H1 (cell line): ENCODE results near the gene TMEM63A. TPM values are rescaled to one million over a fixed set of nuclear protein-coding genes. Genes with fewer than 3 reads are reported as not detected.
A peak's percentile ranks its signal among the peaks of the same experiment; 100 is the strongest.

Experiments used
- CTCF ChIA-PET: fragments of 300-600 bp; sonication (Branson Sonifier 250); formaldehyde crosslinking; loops from one replicate; lab custom pipeline; 2021; ENCODE audit not compliant: partially characterized antibody; lab: Charles Lee
- POLR2A ChIA-PET: fragments of 300-600 bp; sonication (Branson Sonifier 250); formaldehyde crosslinking; loops from one replicate; lab custom pipeline; 2021; ENCODE audit warnings: inconsistent platforms; ENCODE audit not compliant: partially characterized antibody; lab: Charles Lee
- DNase-seq, 2 experiments: peaks; one replicate each; pipeline versions ENCODE4 v3.0.0 to v3.0.0-alpha.2; 2010 to 2022; ENCODE audit warnings: low spot score in 2 of 2, low read depth in 1 of 2, mixed read lengths in 1 of 2
- FAIRE-seq: peaks from 2 replicates; lab custom pipeline; 2011; peaks lifted over from hg19 to GRCh38; lab: Jason Lieb, UNC
- H2AFZ ChIP-seq: 2 replicates; pipeline ENCODE4 v1.8.1; 2012; ENCODE audit warnings: low read length, inconsistent platforms
- H2AK5ac ChIP-seq: 2 replicates; pipeline ENCODE4 v1.6.1; 2013; ENCODE audit warnings: low read depth, low read length
- H2BK120ac ChIP-seq: replicated peaks from 2 replicates; pipeline ENCODE3; 2013; ENCODE audit warnings: low read depth, low read length, inconsistent platforms
- H2BK12ac ChIP-seq: 2 replicates; pipeline ENCODE4 v1.6.1; 2013; ENCODE audit warnings: low read depth, low read length
- H2BK15ac ChIP-seq: 2 replicates; pipeline ENCODE4 v1.6.1; 2013; ENCODE audit warnings: low read length
- H2BK20ac ChIP-seq: 2 replicates; pipeline ENCODE4 v1.6.1; 2013; ENCODE audit warnings: low read length
- H2BK5ac ChIP-seq: 2 replicates; pipeline ENCODE4 v1.6.1; 2013; ENCODE audit warnings: low read depth, low read length
- H3K14ac ChIP-seq: 2 replicates; pipeline ENCODE4 v1.6.1; 2013; ENCODE audit warnings: inconsistent platforms; ENCODE audit not compliant: insufficient read length
- H3K18ac ChIP-seq: 2 replicates; pipeline ENCODE4 v1.6.1; 2013; ENCODE audit warnings: low read length; ENCODE audit errors: extremely low read depth
- H3K23ac ChIP-seq: 2 replicates; pipeline ENCODE4 v1.6.1; 2013; ENCODE audit warnings: inconsistent platforms; ENCODE audit not compliant: insufficient read length
- H3K23me2 ChIP-seq: 2 replicates; pipeline ENCODE4 v1.6.1; 2013; ENCODE audit warnings: low read depth, low read length
- H3K27ac ChIP-seq: 2 replicates; pipeline ENCODE4 v1.6.1; 2011; ENCODE audit warnings: low read depth, low read length, inconsistent platforms
- H3K27me3 ChIP-seq, 4 experiments: replicated peaks in 1 of 4; 1 replicate in 1 of 4; 2 replicates in 3 of 4; pipeline versions ENCODE4 v1.6.1 to v1.8.1; 2011 to 2013; ENCODE audit warnings: low read length in 3 of 4, mild to moderate bottlenecking in 3 of 4, inconsistent platforms in 2 of 4, mixed read lengths in 2 of 4, moderate library complexity in 1 of 4; ENCODE audit not compliant: control insufficient read depth in 3 of 4, insufficient read depth in 3 of 4; ENCODE audit errors: extremely low read depth in 1 of 4
- H3K36me3 ChIP-seq, 4 experiments: 2 replicates each; pipeline versions ENCODE4 v1.6.1 to v1.8.1; 2011 to 2013; ENCODE audit warnings: mild to moderate bottlenecking in 4 of 4, low read length in 3 of 4, moderate library complexity in 2 of 4, control low read depth in 1 of 4, inconsistent platforms in 1 of 4; ENCODE audit not compliant: insufficient read depth in 4 of 4, control insufficient read depth in 2 of 4
- H3K4ac ChIP-seq: replicated peaks from 2 replicates; pipeline ENCODE3; 2013; ENCODE audit warnings: low read length, low read depth, mixed read lengths, inconsistent platforms; ENCODE audit not compliant: insufficient read length
- H3K4me1 ChIP-seq, 4 experiments: replicated peaks in 1 of 4; 1 replicate in 1 of 4; 2 replicates in 3 of 4; pipeline versions ENCODE4 v1.6.1 to v1.8.1; 2011 to 2013; ENCODE audit warnings: low read length in 3 of 4, inconsistent platforms in 2 of 4, mixed read lengths in 1 of 4; ENCODE audit not compliant: insufficient read depth in 4 of 4, control insufficient read depth in 3 of 4
- H3K4me2 ChIP-seq, 2 experiments: 2 replicates each; pipeline versions ENCODE4 v1.6.1 to v1.8.1; 2011 to 2013; ENCODE audit warnings: low read depth in 2 of 2, low read length in 2 of 2, control low read depth in 1 of 2, inconsistent platforms in 1 of 2, mild to moderate bottlenecking in 1 of 2; ENCODE audit not compliant: insufficient read depth in 1 of 2
- H3K4me3 ChIP-seq, 4 experiments: fragments of 200-600, 300-600 bp in 1 of 4; sonication (generic), shearing (Covaris generic), sonication (Bioruptor Twin) in 1 of 4; 2 replicates each; pipeline versions ENCODE4 v1.5.1 to v1.8.1; 2011 to 2016; ENCODE audit warnings: low read length in 4 of 4, low read depth in 3 of 4, control low read depth in 2 of 4, inconsistent platforms in 2 of 4, mild to moderate bottlenecking in 2 of 4, mixed read lengths in 1 of 4, moderate library complexity in 1 of 4; ENCODE audit not compliant: insufficient read depth in 2 of 4; ENCODE audit errors: extremely low read depth in 1 of 4
- H3K56ac ChIP-seq: replicated peaks from 2 replicates; pipeline ENCODE3; 2013; ENCODE audit warnings: low read depth, mild to moderate bottlenecking, mixed read lengths, low read length, inconsistent platforms; ENCODE audit not compliant: insufficient read length
- H3K79me1 ChIP-seq: 2 replicates; pipeline ENCODE4 v1.6.1; 2013; ENCODE audit warnings: low read depth, low read length, control low read depth
- H3K79me2 ChIP-seq, 2 experiments: 2 replicates each; pipeline versions ENCODE4 v1.6.1 to v1.8.1; 2012 to 2013; ENCODE audit warnings: low read length in 2 of 2, mild to moderate bottlenecking in 2 of 2, inconsistent platforms in 1 of 2; ENCODE audit not compliant: insufficient read depth in 2 of 2, control insufficient read depth in 1 of 2
- H3K9ac ChIP-seq, 4 experiments: replicated peaks in 1 of 4; 1 replicate in 1 of 4; 2 replicates in 3 of 4; pipeline versions ENCODE4 v1.6.1 to v1.8.1; 2011 to 2013; ENCODE audit warnings: low read depth in 3 of 4, low read length in 3 of 4, control low read depth in 2 of 4, mild to moderate bottlenecking in 2 of 4, moderate library complexity in 2 of 4, inconsistent platforms in 1 of 4; ENCODE audit errors: extremely low read depth in 1 of 4
- H3K9me3 ChIP-seq, 2 experiments: 2 replicates each; pipeline versions ENCODE4 v1.6.1 to v1.8.1; 2012 to 2013; ENCODE audit warnings: mild to moderate bottlenecking in 2 of 2, moderate library complexity in 2 of 2, control low read depth in 1 of 2, inconsistent platforms in 1 of 2, low read depth in 1 of 2, low read length in 1 of 2, mixed read lengths in 1 of 2; ENCODE audit not compliant: insufficient read depth in 2 of 2
- H4K20me1 ChIP-seq, 2 experiments: replicated peaks in 1 of 2; 2 replicates each; pipeline versions ENCODE3 to v1.8.1; 2011 to 2013; ENCODE audit warnings: inconsistent platforms in 2 of 2, low read length in 2 of 2, mild to moderate bottlenecking in 1 of 2; ENCODE audit not compliant: insufficient read depth in 2 of 2, control insufficient read depth in 1 of 2
- H4K5ac ChIP-seq: 2 replicates; pipeline ENCODE4 v1.6.1; 2013; ENCODE audit warnings: low read length, low read depth, mixed read lengths, inconsistent platforms; ENCODE audit not compliant: insufficient read length
- H4K8ac ChIP-seq: 2 replicates; pipeline ENCODE4 v1.8.0; 2013; ENCODE audit warnings: mild to moderate bottlenecking, moderate library complexity, low read length, inconsistent platforms; ENCODE audit not compliant: insufficient read depth; ENCODE audit errors: extremely low read depth
- H4K91ac ChIP-seq: replicated peaks from 2 replicates; pipeline ENCODE3; 2013; ENCODE audit warnings: low read length, mixed read lengths, inconsistent platforms; ENCODE audit not compliant: insufficient read length
- CBX5 ChIP-seq: fragments of 300-800, 300-1000 bp; sonication (generic); IDR thresholded peaks from 2 replicates; pipeline ENCODE4 v1.7.1; 2016; ENCODE audit warnings: antibody characterized with exemption, low read length, low read depth
- CBX8 ChIP-seq: fragments of 300-800, 300-1000 bp; sonication (generic); IDR thresholded peaks from 2 replicates; pipeline ENCODE4 v1.7.1; 2016; ENCODE audit warnings: low read depth, low read length, borderline replicate concordance
- CEBPB ChIP-seq: IDR thresholded peaks from 2 replicates; pipeline ENCODE4 v1.6.1; 2012; ENCODE audit warnings: low read depth, low read length
- CHD1 ChIP-seq: IDR thresholded peaks from 2 replicates; pipeline ENCODE4 v1.6.1; 2012; ENCODE audit warnings: low read depth, low read length, improper control_type of control experiment
- CTBP2 ChIP-seq: IDR thresholded peaks from 2 replicates; pipeline ENCODE4 v1.7.0; 2011; ENCODE audit warnings: borderline replicate concordance, mild to moderate bottlenecking, moderate library complexity, mixed read lengths, low read length; ENCODE audit not compliant: insufficient read depth, insufficient read length
- HDAC2 ChIP-seq, 2 experiments: fragments of 300-600 bp in 1 of 2; sonication (generic) in 1 of 2; IDR thresholded peaks; 2 replicates each; pipeline ENCODE4 v1.6.1; 2011 to 2012; ENCODE audit warnings: low read depth in 2 of 2, low read length in 2 of 2, mild to moderate bottlenecking in 2 of 2, moderate library complexity in 2 of 2, borderline replicate concordance in 1 of 2, inconsistent platforms in 1 of 2
- HDAC6 ChIP-seq: IDR thresholded peaks from one replicate; pipeline ENCODE4 v1.7.1; 2012; ENCODE audit warnings: low read depth, mild to moderate bottlenecking, inconsistent platforms, low read length, moderate library complexity
- JUN ChIP-seq: IDR thresholded peaks from 2 replicates; pipeline ENCODE4 v1.6.1; 2011; ENCODE audit warnings: low read depth, mild to moderate bottlenecking, improper control_type of control experiment, low read length
- NRF1 ChIP-seq: IDR thresholded peaks from 2 replicates; pipeline ENCODE4 v1.6.1; 2011; ENCODE audit warnings: mild to moderate bottlenecking, low read depth, low read length, improper control_type of control experiment
- POLR2A ChIP-seq, 2 experiments: IDR thresholded peaks; 1 replicate in 1 of 2; 2 replicates in 1 of 2; pipeline ENCODE4 v1.6.1; 2011; ENCODE audit warnings: low read depth in 2 of 2, low read length in 2 of 2, mild to moderate bottlenecking in 2 of 2; ENCODE audit errors: control extremely low read depth in 1 of 2
- POLR2AphosphoS5 ChIP-seq: IDR thresholded peaks from 2 replicates; pipeline ENCODE4 v1.6.1; 2011; ENCODE audit warnings: low read depth, low read length
- SAP30 ChIP-seq: fragments of 300-600 bp; sonication (generic); IDR thresholded peaks from 2 replicates; pipeline ENCODE4 v1.7.1; 2012; ENCODE audit warnings: low read length, moderate library complexity, mild to moderate bottlenecking, inconsistent platforms; ENCODE audit not compliant: insufficient read depth, insufficient replicate concordance
- SIRT6 ChIP-seq: IDR thresholded peaks from one replicate; pipeline ENCODE4 v1.7.1; 2012; ENCODE audit warnings: low read length, inconsistent platforms
- TCF12 ChIP-seq: IDR thresholded peaks from 2 replicates; pipeline ENCODE4 v1.6.1; 2011; ENCODE audit warnings: low read depth, mild to moderate bottlenecking, low read length
- TEAD4 ChIP-seq: IDR thresholded peaks from 2 replicates; pipeline ENCODE4 v1.6.1; 2012; ENCODE audit warnings: low read depth, low read length, inconsistent platforms, mixed read lengths
- WGBS, 2 experiments: shearing (Covaris generic) in 1 of 2; methylation state at CpG; one replicate each; pipeline versions ENCODE4 v1.1.6 to v1.1.7; 2013 to 2015; ENCODE audit warnings: low lambda C conversion rate in 2 of 2, mixed read lengths in 2 of 2, inconsistent platforms in 1 of 2, low coverage in 1 of 2, missing lambda C conversion rate in 1 of 2; ENCODE audit not compliant: insufficient replicate concordance in 2 of 2, insufficient coverage in 1 of 2, insufficient read length in 1 of 2; ENCODE audit errors: extremely low coverage in 1 of 2, missing lambda C conversion rate in 1 of 2; 5-methylcytosine and 5-hydroxymethylcytosine counted together
- polyA plus RNA-seq, 7 experiments: library from polyadenylated mRNA; depleted of rRNA in 3 of 7; stranded (reverse) in 5 of 7; unstranded in 2 of 7; fragments of >200 nt in 5 of 7; fragments of 200-250 nt in 2 of 7; gene quantifications; 1 replicate in 5 of 7; 2 replicates in 1 of 7; 4 replicates in 1 of 7; pipeline versions ENCODE4 v1.2.1 to v1.2.3, GENCODE V29; 2011 to 2013; ENCODE audit warnings: missing spikeins in 2 of 7, mixed read lengths in 2 of 7
- total RNA-seq: library from RNA; stranded (reverse); fragmentation: NEBNext Ultra II Directional; extraction: Animal tissue kit (Norgen Biotek cat#: 25700); gene quantifications from 2 replicates; pipeline ENCODE4 v1.2.1, GENCODE V29; 2021

TMEM63A gene
- total and polyA plus RNA-seq, 2 of the 8 experiments (the other 6 are each of a cell fraction or from before 2014, with no cell fraction given) = 26.1 to 55.4 TPM

- POLR2A ChIA-PET = interaction anchor here (1.0 to 3.3 kb wide), 9 partner anchors 9 to 237 kb away, joined by 3 to 15 read pairs (median 4); partner anchors contain the start of gene EPHX1
- TF ChIP-seq CBX8 (no peak), JUN (no peak), SAP30 (no peak), NRF1 (no peak), CBX5 (no peak), CTBP2 (no peak), CEBPB (no peak), SIRT6 (no peak), TCF12 (no peak), TEAD4 (no peak), POLR2AphosphoS5 (no peak), POLR2A (IDR thresholded peaks at IDR 0.05; ENCODE audit: control extremely low read depth in 1 of 2, low read depth in 2 of 2, low read length in 2 of 2) (no peak), CHD1 (no peak), HDAC2 (IDR thresholded peaks at IDR 0.05; ENCODE audit: borderline replicate concordance in 1 of 2, low read depth in 2 of 2, low read length in 2 of 2) (no peak), HDAC6 (no peak)
Observed at GRCh38 chr1:225825078-225825477, 57.1 kb downstream of the TMEM63A start.

More at GRCh38 chr1:225825078-225825477, 57.1 kb downstream of the TMEM63A start:
- Histone ChIP-seq H4K20me1 (peaks cover 2 to 9% of the 10 kb centered on the region in 2 experiments), H3K23me2 (no peaks in the 10 kb centered on the region), H3K18ac (no peak overlapping the region), H3K4me2 (0 out of 4 replicates have a peak overlapping the region, but pooled peaks of 1 of the 2 experiments have one; percentile 29), H2BK15ac (no peak overlapping the region), H2BK12ac (no peak overlapping the region), H3K79me1 (peaks cover 9% of the 10 kb centered on the region; the same call in 1 of the 2 replicates), H4K91ac (no peak overlapping the region), H3K79me2 (peaks cover 0 to 4% of the 10 kb centered on the region in 2 experiments; a peak in 1 of 4 replicates), H4K8ac (no peak overlapping the region), H4K5ac (no peak overlapping the region), H3K4me1 (peaks cover 6 to 17% (median 11%) of the 10 kb centered on the region in 4 experiments; a peak in 6 of 7 replicates), H3K27ac (no peak overlapping the region), H3K4me3 (no peak overlapping the region), H2BK5ac (no peak overlapping the region), H2BK120ac (no peak overlapping the region), H2BK20ac (no peak overlapping the region), H3K4ac (no peak overlapping the region), H3K23ac (no peak overlapping the region), H3K14ac (no peak overlapping the region), H3K27me3 (no peaks in the 10 kb centered on the region), H3K56ac (no peak overlapping the region), H2AK5ac (no peak overlapping the region), H3K9me3 (no peaks in the 10 kb centered on the region), H3K36me3 (peaks cover 0 to 7% (median 0%) of the 10 kb centered on the region in 4 experiments; a peak in 2 of 8 replicates), H2AFZ (no peak overlapping the region), H3K9ac (no peak overlapping the region)
- FAIRE-seq (no peak), DNase-seq (no peak)
- 84% methylated on average over 6 of the region's 6 CpGs; no CpG with 5 or more reads in 1 of the 2 experiments for WGBS, 2 experiments
- CTCF ChIA-PET = interaction anchor here (0.6 to 4.7 kb wide), 16 partner anchors 9 to 350 kb away, joined by 3 to 46 read pairs (median 4); partner anchors contain the start of genes EPHX1 and SRP9
